GM12892 (cell line): ENCODE results near the gene PDE4C.
A peak's percentile ranks its signal among the peaks of the same experiment; 100 is the strongest.

Experiments
- DNase-seq: peaks from one replicate; pipeline ENCODE4 v3.0.0; 2011; ENCODE audit not compliant: insufficient read length
- FAIRE-seq: peaks from 2 replicates; lab custom pipeline; 2011; peaks lifted over from hg19 to GRCh38; lab: Jason Lieb, UNC
- POLR2A ChIP-seq: IDR thresholded peaks from 2 replicates; pipeline ENCODE4 v1.6.1; 2011; ENCODE audit warnings: low read depth, low read length, control low read depth
- POLR2AphosphoS5 ChIP-seq: IDR thresholded peaks from 2 replicates; pipeline ENCODE4 v1.6.1; 2011; ENCODE audit warnings: low read depth, low read length, control low read depth
- TAF1 ChIP-seq: IDR thresholded peaks from 2 replicates; pipeline ENCODE4 v1.6.1; 2011; ENCODE audit warnings: low read depth, mild to moderate bottlenecking, control low read depth, low read length, borderline replicate concordance

Gene PDE4C

GRCh38 chr19:18252370-18252717 lies 26.1 kb upstream of the PDE4C start:
- no peak for DNase-seq
- FAIRE-seq, result no peak
- TF ChIP-seq POLR2AphosphoS5 (no peak), TAF1 (no peak), POLR2A (no peak)

- no peak for TF ChIP-seq TAF1
- no peak for TF ChIP-seq POLR2A
- no peak for TF ChIP-seq POLR2AphosphoS5
- DNase-seq (peak; percentile 72), FAIRE-seq (peak; percentile 95)
These were observed 25.5 kb upstream of the PDE4C start for GRCh38 chr19:18251587-18252369.

- no peak for TF ChIP-seq TAF1
- TF ChIP-seq POLR2A, result no peak
- no peak for TF ChIP-seq POLR2AphosphoS5
- DNase-seq (no peak), FAIRE-seq (no peak)
These were observed 23.6 kb upstream of the PDE4C start for GRCh38 chr19:18249834-18250233.

GRCh38 chr19:18245297-18245696 lies 19.1 kb upstream of the PDE4C start:
- no peak for TF ChIP-seq POLR2A
- TF ChIP-seq POLR2AphosphoS5, result no peak
- TF ChIP-seq TAF1, result no peak
- no peak for FAIRE-seq
- DNase-seq, result no peak

- no peak for TF ChIP-seq POLR2AphosphoS5
- TF ChIP-seq TAF1, result no peak
- DNase-seq (no peak), FAIRE-seq (no peak)
These were observed 13.1 kb upstream of the PDE4C start for GRCh38 chr19:18239303-18239702.

GRCh38 chr19:18234194-18234593 lies 8.0 kb upstream of the PDE4C start:
- DNase-seq (no peak), FAIRE-seq (no peak)
- TF ChIP-seq POLR2A, result no peak

- FAIRE-seq, result no peak
- no peak for TF ChIP-seq TAF1
- no peak for TF ChIP-seq POLR2AphosphoS5
- TF ChIP-seq POLR2A, result no peak
- DNase-seq, result peak; percentile 69
These were observed 7.1 kb upstream of the PDE4C start for GRCh38 chr19:18233224-18233825.

- TF ChIP-seq POLR2AphosphoS5, result no peak
- no peak for TF ChIP-seq TAF1
- no peak for TF ChIP-seq POLR2A
- FAIRE-seq, result no peak
- DNase-seq, result no peak
These were observed 6.4 kb upstream of the PDE4C start for GRCh38 chr19:18232540-18233223.

- TF ChIP-seq TAF1, result no peak
- TF ChIP-seq POLR2AphosphoS5, result no peak
- no peak for TF ChIP-seq POLR2A
- no peak for DNase-seq
- FAIRE-seq, result no peak
These were observed 5.5 kb upstream of the PDE4C start for GRCh38 chr19:18231775-18232174.

GRCh38 chr19:18230941-18231734 lies 4.9 kb upstream of the PDE4C start:
- TF ChIP-seq POLR2AphosphoS5, result no peak
- no peak for TF ChIP-seq POLR2A
- TF ChIP-seq TAF1, result no peak
- DNase-seq (no peak), FAIRE-seq (no peak)

- FAIRE-seq, result no peak
- TF ChIP-seq POLR2AphosphoS5, result no peak
- no peak for TF ChIP-seq POLR2A
- TF ChIP-seq TAF1, result no peak
- DNase-seq, result no peak
These were observed 3.7 kb upstream of the PDE4C start for GRCh38 chr19:18229915-18230314.

- no peak for TF ChIP-seq TAF1
- TF ChIP-seq POLR2AphosphoS5, result no peak
- TF ChIP-seq POLR2A, result no peak
- DNase-seq (no peak), FAIRE-seq (no peak)
These were observed 3.2 kb upstream of the PDE4C start for GRCh38 chr19:18229474-18229873.
